ENCODE measurements around the gene ZNF892. TPM values are rescaled to one million over a fixed set of nuclear protein-coding genes. Genes with fewer than 3 reads are reported as not detected.

The ZNF892 gene
- total and polyA plus RNA-seq, 2 donors (not counting 1 experiment from before 2014, with no cell fraction given) = 0.67 to 5.5 TPM

GRCh38 chr2:95203911-95204310 lies 3.4 kb upstream of the ZNF892 start:
- no peak overlapping the region for H3K4me3 ChIP-seq (ENCODE audit: control extremely low read depth in 1 of 5, extremely low read depth in 1 of 5, insufficient read depth in 1 of 5, low read depth in 2 of 5, low read length in 4 of 5)
- intact Hi-C loops (cut with micrococcal nuclease) = no loop called here
- CTCF ChIA-PET = no interaction called here

GRCh38 chr2:95204396-95204795 lies 2.9 kb upstream of the ZNF892 start:
- POLR2A ChIA-PET = no interaction called here
- Histone ChIP-seq H3K4me1 (ENCODE audit: control insufficient read depth in 2 of 2, insufficient read depth in 2 of 2, low read length in 2 of 2) (peaks cover 10 to 16% of the 10 kb centered on the region in 2 donors), H3K79me2 (ENCODE audit: control insufficient read depth, insufficient read depth, low read length) (peaks cover 14% of the 10 kb centered on the region), H3K4me3 (ENCODE audit: control extremely low read depth in 1 of 5, extremely low read depth in 1 of 5, insufficient read depth in 1 of 5, low read depth in 2 of 5, low read length in 4 of 5) (no peak overlapping the region), H3K27me3 (replicated peaks in 1 of 4; ENCODE audit: control extremely low read depth in 1 of 4, control insufficient read depth in 3 of 4, insufficient read depth in 4 of 4, low read length in 3 of 4) (peaks cover 0 to 5% (median under 1%) of the 10 kb centered on the region in 4 experiments), H3K27ac (ENCODE audit: low read length in 2 of 2) (no peak overlapping the region), H4K20me1 (ENCODE audit: control insufficient read depth, insufficient read depth, low read length, poor library complexity, severe bottlenecking) (no peaks in the 10 kb centered on the region), H2AFZ (ENCODE audit: insufficient read depth, low read depth, low read length, poor library complexity, severe bottlenecking) (no peak overlapping the region), H3K36me3 (replicated peaks in 1 of 2; ENCODE audit: control extremely low read depth in 1 of 2, control insufficient read depth in 1 of 2, extremely low read depth in 1 of 2, insufficient read depth in 2 of 2, low read length in 1 of 2) (peaks cover 0 to 4% of the 10 kb centered on the region in 2 experiments), H3K9me3 (ENCODE audit: control extremely low read depth in 1 of 3, control insufficient read depth in 2 of 3, insufficient read depth in 1 of 3, low read length in 2 of 3) (no peaks in the 10 kb centered on the region), H3K4me2 (replicated peaks; ENCODE audit: low read depth, low read length, poor library complexity, severe bottlenecking) (no peak overlapping the region), H3K9ac (ENCODE audit: low read length) (no peak overlapping the region)
- CTCF ChIA-PET = no interaction called here
- intact Hi-C loops (cut with micrococcal nuclease) = no loop called here
- H3K27ac Mint-ChIP-seq = no peak overlapping the region
- no peak for TF ChIP-seq CTCF (IDR thresholded peaks at IDR 0.05)
- no peak for TF ChIP-seq EZH2 (IDR thresholded peaks at IDR 0.05; ENCODE audit: borderline replicate concordance, insufficient read depth, low read depth, low read length, poor library complexity, severe bottlenecking)
- ATAC-seq (ENCODE audit: low read depth) (no peak), DNase-seq (no peak)
- peaks cover 16% of the 10 kb centered on the region for H3K4me1 Mint-ChIP-seq
- H3K9me3 Mint-ChIP-seq (ENCODE audit: insufficient read depth) = no peaks in the 10 kb centered on the region
- H3K4me3 Mint-ChIP-seq = no peak overlapping the region
- peaks cover under 1% of the 10 kb centered on the region for H3K27me3 Mint-ChIP-seq
- no CpG with 5 or more reads among the region's 2 CpGs for WGBS (ENCODE audit: insufficient coverage)

More at GRCh38 chr2:95203911-95204310, 3.4 kb upstream of the ZNF892 start:
- H4K20me1 ChIP-seq (ENCODE audit: control insufficient read depth, insufficient read depth, low read length, poor library complexity, severe bottlenecking) = no peaks in the 10 kb centered on the region
- Mint-ChIP-seq H3K9me3 (ENCODE audit: insufficient read depth) (no peaks in the 10 kb centered on the region), H3K27ac (no peak overlapping the region), H3K4me3 (no peak overlapping the region), H3K4me1 (peaks cover 16% of the 10 kb centered on the region), H3K27me3 (peaks cover 5% of the 10 kb centered on the region)
- no peak for DNase-seq
- peaks cover 14% of the 10 kb centered on the region for H3K79me2 ChIP-seq (ENCODE audit: control insufficient read depth, insufficient read depth, low read length)
- no peak for TF ChIP-seq EZH2 (IDR thresholded peaks at IDR 0.05; ENCODE audit: borderline replicate concordance, insufficient read depth, low read depth, low read length, poor library complexity, severe bottlenecking)
- no peak for TF ChIP-seq CTCF (IDR thresholded peaks at IDR 0.05)
- no peak overlapping the region for H2AFZ ChIP-seq (ENCODE audit: insufficient read depth, low read depth, low read length, poor library complexity, severe bottlenecking)
- peaks cover 10 to 16% of the 10 kb centered on the region in 2 donors for H3K4me1 ChIP-seq (ENCODE audit: control insufficient read depth in 2 of 2, insufficient read depth in 2 of 2, low read length in 2 of 2)
- WGBS (ENCODE audit: insufficient coverage) = no CpG with 5 or more reads among the region's 4 CpGs
- peaks cover 0 to 9% (median under 1%) of the 10 kb centered on the region in 4 experiments for H3K27me3 ChIP-seq (replicated peaks in 1 of 4; ENCODE audit: control extremely low read depth in 1 of 4, control insufficient read depth in 3 of 4, insufficient read depth in 4 of 4, low read length in 3 of 4)
- H3K36me3 ChIP-seq (replicated peaks in 1 of 2; ENCODE audit: control extremely low read depth in 1 of 2, control insufficient read depth in 1 of 2, extremely low read depth in 1 of 2, insufficient read depth in 2 of 2, low read length in 1 of 2) = no peaks in the 10 kb centered on the region
- POLR2A ChIA-PET = no interaction called here
- H3K9me3 ChIP-seq (ENCODE audit: control extremely low read depth in 1 of 3, control insufficient read depth in 2 of 3, insufficient read depth in 1 of 3, low read length in 2 of 3) = no peaks in the 10 kb centered on the region
- H3K9ac ChIP-seq (ENCODE audit: low read length) = no peak overlapping the region
- H3K27ac ChIP-seq (ENCODE audit: low read length in 2 of 2) = no peak overlapping the region
- ATAC-seq (ENCODE audit: low read depth) = no peak
- H3K4me2 ChIP-seq (replicated peaks; ENCODE audit: low read depth, low read length, poor library complexity, severe bottlenecking) = no peak overlapping the region
